T-cell (primary cell): ENCODE measurements around the gene CNOT6. TPM values are rescaled to one million over a fixed set of nuclear protein-coding genes. Genes with fewer than 3 reads are reported as not detected.
A peak's percentile ranks its signal among the peaks of the same experiment; 100 is the strongest.

Source experiments
- ATAC-seq, 4 experiments: fragments of 200-7000 bp in 3 of 4; fragments of 150-1000 bp in 1 of 4; cut with Tn5 transposase; replicated peaks in 1 of 4; 1 replicate in 3 of 4; 2 replicates in 1 of 4; pipeline ENCODE4 v1.10.0; 2021; ENCODE audit warnings: moderate library complexity in 3 of 4, mild to moderate bottlenecking in 2 of 4, moderate number of reproducible peaks in 1 of 4
- CTCF ChIA-PET, 2 donors: fragments of 300-600 bp; sonication (Branson Sonifier 250); formaldehyde crosslinking; loops; one replicate each; lab custom pipeline; 2022; ENCODE audit warnings: antibody characterized with exemption in 2 of 2; lab: Charles Lee
- POLR2A ChIA-PET, 2 donors: fragments of 300-600 bp; sonication (Branson Sonifier 250); formaldehyde crosslinking; loops; one replicate each; lab custom pipeline; 2022; ENCODE audit warnings: antibody characterized with exemption in 2 of 2; lab: Charles Lee
- DNase-seq, 35 experiments: peaks; one replicate each; pipeline versions ENCODE4 v3.0.0 to v3.0.0-alpha.2; 2013 to 2023
- H3K27ac ChIP-seq: one replicate; pipeline ENCODE4 v1.5.1; 2013; ENCODE audit warnings: low read length
- H3K27me3 ChIP-seq, 2 experiments: replicated peaks in 1 of 2; 1 replicate in 1 of 2; 2 replicates in 1 of 2; pipeline versions ENCODE4 v1.6.1 to v1.7.0; 2013; ENCODE audit warnings: low read length in 1 of 2, mixed read lengths in 1 of 2; ENCODE audit not compliant: control insufficient read depth in 2 of 2, insufficient read depth in 2 of 2; ENCODE audit errors: extremely low read depth in 1 of 2
- H3K36me3 ChIP-seq, 2 donors: 1 replicate in 1 of 2; 2 replicates in 1 of 2; pipeline versions ENCODE4 v1.6.1 to v1.7.0; 2013; ENCODE audit warnings: low read length in 1 of 2; ENCODE audit not compliant: control insufficient read depth in 2 of 2, insufficient read depth in 1 of 2; ENCODE audit errors: extremely low read depth in 1 of 2
- H3K4me1 ChIP-seq, 2 experiments: 1 replicate in 1 of 2; 2 replicates in 1 of 2; pipeline versions ENCODE4 v1.6.1 to v1.7.0; 2013; ENCODE audit warnings: low read length in 2 of 2, mixed read lengths in 1 of 2; ENCODE audit not compliant: insufficient read depth in 2 of 2, control insufficient read depth in 1 of 2; ENCODE audit errors: extremely low read depth in 1 of 2
- H3K4me3 ChIP-seq, 2 donors: 1 replicate in 1 of 2; 2 replicates in 1 of 2; pipeline versions ENCODE4 v1.5.1 to v1.7.0; 2013; ENCODE audit warnings: mild to moderate bottlenecking in 2 of 2, low read length in 1 of 2, moderate library complexity in 1 of 2; ENCODE audit not compliant: control insufficient read depth in 1 of 2; ENCODE audit errors: extremely low read depth in 1 of 2
- H3K9me3 ChIP-seq: 2 replicates; pipeline ENCODE4 v1.7.0; 2013
- H3K27ac Mint-ChIP-seq, 2 donors: one replicate each; pipeline ENCODE4 v1.8.0; 2020 to 2021; ENCODE audit warnings: mild to moderate bottlenecking in 2 of 2, mixed read lengths in 2 of 2
- H3K27me3 Mint-ChIP-seq, 2 donors: one replicate each; pipeline ENCODE4 v1.8.0; 2021 to 2022; ENCODE audit warnings: mixed read lengths in 2 of 2
- H3K36me3 Mint-ChIP-seq: one replicate; pipeline ENCODE4 v1.8.0; 2021; ENCODE audit warnings: mixed read lengths
- H3K4me1 Mint-ChIP-seq, 3 donors: one replicate each; pipeline ENCODE4 v1.8.0; 2020 to 2022; ENCODE audit warnings: mixed read lengths in 3 of 3, mild to moderate bottlenecking in 1 of 3
- H3K4me3 Mint-ChIP-seq, 3 donors: one replicate each; pipeline ENCODE4 v1.8.0; 2020 to 2022; ENCODE audit warnings: mild to moderate bottlenecking in 3 of 3, mixed read lengths in 3 of 3, moderate library complexity in 3 of 3
- H3K9me3 Mint-ChIP-seq, 3 donors: one replicate each; pipeline ENCODE4 v1.8.0; 2020 to 2022; ENCODE audit warnings: mixed read lengths in 3 of 3
- WGBS: methylation state at CpG from one replicate; pipeline ENCODE4 v1.1.5; 2013; ENCODE audit warnings: missing lambda C conversion rate; ENCODE audit not compliant: insufficient coverage; 5-methylcytosine and 5-hydroxymethylcytosine counted together
- total RNA-seq, 35 experiments: library from RNA in 6 of 35; stranded (reverse) in 6 of 35; fragments of 120-200 nt in 1 of 35; gene quantifications; one replicate each; pipeline versions ENCODE4 v1.2.1 to v1.2.4 and lab custom pipeline; 2013 to 2026

CNOT6 gene
- total RNA-seq, 5 donors from 2014 or later (not counting 1 experiment from before 2014, with no cell fraction given) = 25.1 to 29.9 (median 25.6) TPM

- H3K27me3 ChIP-seq = peaks cover 8 to 37% of the 10 kb centered on the region in 2 experiments
- Mint-ChIP-seq H3K27ac (no peak overlapping the region), H3K36me3 (no peaks in the 10 kb centered on the region), H3K4me3 (no peak overlapping the region), H3K9me3 (no peaks in the 10 kb centered on the region), H3K27me3 (peaks cover 22 to 24% of the 10 kb centered on the region in 2 donors), H3K4me1 (peaks cover 0 to 7% (median 6%) of the 10 kb centered on the region in 3 donors)
- peaks cover 5 to 10% of the 10 kb centered on the region in 2 experiments for H3K4me1 ChIP-seq
- CTCF ChIA-PET = no interaction called here
- WGBS = 43% methylated on average over 1 of the region's 2 CpGs
- H3K4me3 ChIP-seq = no peak overlapping the region
- no peaks in the 10 kb centered on the region for H3K9me3 ChIP-seq
- POLR2A ChIA-PET = no interaction called here
- ATAC-seq (no peak), DNase-seq (no peak)
- no peaks in the 10 kb centered on the region for H3K36me3 ChIP-seq
- H3K27ac ChIP-seq = no peak overlapping the region
Observed at GRCh38 chr5:180595046-180595379, 100.8 kb downstream of the CNOT6 start.

- CTCF ChIA-PET = no interaction called here
- WGBS = 96% methylated on average over 23 of the region's 25 CpGs
- Mint-ChIP-seq H3K27me3 (peaks cover 21 to 24% of the 10 kb centered on the region in 2 donors), H3K4me1 (peaks cover 0 to 7% (median 6%) of the 10 kb centered on the region in 3 donors), H3K9me3 (no peaks in the 10 kb centered on the region), H3K4me3 (no peak overlapping the region), H3K36me3 (no peaks in the 10 kb centered on the region), H3K27ac (no peak overlapping the region)
- Histone ChIP-seq H3K36me3 (no peaks in the 10 kb centered on the region), H3K4me3 (no peak overlapping the region), H3K9me3 (no peaks in the 10 kb centered on the region), H3K27ac (no peak overlapping the region), H3K27me3 (peaks cover 8 to 32% of the 10 kb centered on the region in 2 experiments), H3K4me1 (peaks cover 5% of the 10 kb centered on the region in 2 experiments)
- ATAC-seq (no peak), DNase-seq (no peak)
- POLR2A ChIA-PET = no interaction called here
Observed at GRCh38 chr5:180595381-180596114, 101.4 kb downstream of the CNOT6 start.

GRCh38 chr5:180596115-180596667 is 102.0 kb downstream of the CNOT6 start:
- Histone ChIP-seq H3K36me3 (no peaks in the 10 kb centered on the region), H3K4me1 (peaks cover 0 to 2% of the 10 kb centered on the region in 2 experiments), H3K27ac (no peak overlapping the region), H3K27me3 (peaks cover 8 to 27% of the 10 kb centered on the region in 2 experiments), H3K4me3 (no peak overlapping the region), H3K9me3 (no peaks in the 10 kb centered on the region)
- Mint-ChIP-seq H3K27ac (no peak overlapping the region), H3K9me3 (no peaks in the 10 kb centered on the region), H3K4me3 (no peak overlapping the region), H3K27me3 (peaks cover 21 to 24% of the 10 kb centered on the region in 2 donors), H3K36me3 (no peaks in the 10 kb centered on the region), H3K4me1 (peaks cover 0 to 7% (median 6%) of the 10 kb centered on the region in 3 donors)
- CTCF ChIA-PET = no interaction called here
- WGBS = 90% methylated on average over 10 of the region's 12 CpGs
- DNase-seq (no peak), ATAC-seq (no peak)
- POLR2A ChIA-PET = no interaction called here

- Histone ChIP-seq H3K4me1 (no peaks in the 10 kb centered on the region), H3K27me3 (peaks cover 8 to 26% of the 10 kb centered on the region in 2 experiments), H3K9me3 (no peaks in the 10 kb centered on the region), H3K27ac (no peak overlapping the region), H3K36me3 (no peaks in the 10 kb centered on the region), H3K4me3 (no peak overlapping the region)
- no peak for DNase-seq
- CTCF ChIA-PET = no interaction called here
- H3K36me3 Mint-ChIP-seq = no peaks in the 10 kb centered on the region
- POLR2A ChIA-PET = no interaction called here
- H3K27me3 Mint-ChIP-seq = peaks cover 21 to 24% of the 10 kb centered on the region in 2 donors
- 65% methylated on average over 15 of the region's 24 CpGs for WGBS
- peaks cover 0 to 7% (median 6%) of the 10 kb centered on the region in 3 donors for H3K4me1 Mint-ChIP-seq
- H3K4me3 Mint-ChIP-seq = no peak overlapping the region
- no peak overlapping the region for H3K27ac Mint-ChIP-seq
- no peaks in the 10 kb centered on the region for H3K9me3 Mint-ChIP-seq
- no peak for ATAC-seq
Observed at GRCh38 chr5:180596668-180597231, 102.6 kb downstream of the CNOT6 start.

- Mint-ChIP-seq H3K4me3 (no peak overlapping the region), H3K27me3 (peaks cover 8 to 9% of the 10 kb centered on the region in 2 donors), H3K9me3 (no peaks in the 10 kb centered on the region), H3K36me3 (no peaks in the 10 kb centered on the region), H3K27ac (no peak overlapping the region), H3K4me1 (no peaks in the 10 kb centered on the region)
- ATAC-seq (no peak), DNase-seq (no peak)
- POLR2A ChIA-PET = no interaction called here
- WGBS = 75% methylated on average over 8 of the region's 9 CpGs
- no peak overlapping the region for H3K27ac ChIP-seq
- no peaks in the 10 kb centered on the region for H3K4me1 ChIP-seq
- H3K9me3 ChIP-seq = no peaks in the 10 kb centered on the region
- H3K27me3 ChIP-seq = peaks cover 0 to 17% of the 10 kb centered on the region in 2 experiments
- CTCF ChIA-PET = no interaction called here
- H3K36me3 ChIP-seq = no peaks in the 10 kb centered on the region
- H3K4me3 ChIP-seq = no peak overlapping the region
Observed at GRCh38 chr5:180598316-180598701, 104.1 kb downstream of the CNOT6 start.

- H3K27ac Mint-ChIP-seq = no peak overlapping the region
- Histone ChIP-seq H3K27ac (no peak overlapping the region), H3K4me1 (no peaks in the 10 kb centered on the region), H3K36me3 (no peaks in the 10 kb centered on the region), H3K27me3 (peaks cover 0 to 10% of the 10 kb centered on the region in 2 experiments), H3K4me3 (no peak overlapping the region), H3K9me3 (no peaks in the 10 kb centered on the region)
- H3K4me1 Mint-ChIP-seq = no peaks in the 10 kb centered on the region
- DNase-seq = peak in 1 of 35 experiments; percentile 16
- ChIA-PET CTCF (interaction anchor here in 1 of 2 donors (0.6 kb wide), 1 partner anchor 54 kb away, joined by 3 read pairs; no protein-coding TSS in a partner anchor), POLR2A (no interaction called here)
- H3K36me3 Mint-ChIP-seq = no peaks in the 10 kb centered on the region
- H3K9me3 Mint-ChIP-seq = no peaks in the 10 kb centered on the region
- no peak for ATAC-seq
- 84% methylated on average over 6 of the region's 16 CpGs for WGBS
- no peak overlapping the region for H3K4me3 Mint-ChIP-seq
- H3K27me3 Mint-ChIP-seq = peaks cover 1 to 4% of the 10 kb centered on the region in 2 donors
Observed at GRCh38 chr5:180598797-180599589, 104.8 kb downstream of the CNOT6 start.
